ENCODE results near the gene PCSK2.
"Not testable (repeated sequence)": the region's sequence is repeated elsewhere in the genome, so short reads cannot be mapped to it uniquely, and the experiment has no call there.

PCSK2 gene, protein sequence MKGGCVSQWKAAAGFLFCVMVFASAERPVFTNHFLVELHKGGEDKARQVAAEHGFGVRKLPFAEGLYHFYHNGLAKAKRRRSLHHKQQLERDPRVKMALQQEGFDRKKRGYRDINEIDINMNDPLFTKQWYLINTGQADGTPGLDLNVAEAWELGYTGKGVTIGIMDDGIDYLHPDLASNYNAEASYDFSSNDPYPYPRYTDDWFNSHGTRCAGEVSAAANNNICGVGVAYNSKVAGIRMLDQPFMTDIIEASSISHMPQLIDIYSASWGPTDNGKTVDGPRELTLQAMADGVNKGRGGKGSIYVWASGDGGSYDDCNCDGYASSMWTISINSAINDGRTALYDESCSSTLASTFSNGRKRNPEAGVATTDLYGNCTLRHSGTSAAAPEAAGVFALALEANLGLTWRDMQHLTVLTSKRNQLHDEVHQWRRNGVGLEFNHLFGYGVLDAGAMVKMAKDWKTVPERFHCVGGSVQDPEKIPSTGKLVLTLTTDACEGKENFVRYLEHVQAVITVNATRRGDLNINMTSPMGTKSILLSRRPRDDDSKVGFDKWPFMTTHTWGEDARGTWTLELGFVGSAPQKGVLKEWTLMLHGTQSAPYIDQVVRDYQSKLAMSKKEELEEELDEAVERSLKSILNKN

DNA sequence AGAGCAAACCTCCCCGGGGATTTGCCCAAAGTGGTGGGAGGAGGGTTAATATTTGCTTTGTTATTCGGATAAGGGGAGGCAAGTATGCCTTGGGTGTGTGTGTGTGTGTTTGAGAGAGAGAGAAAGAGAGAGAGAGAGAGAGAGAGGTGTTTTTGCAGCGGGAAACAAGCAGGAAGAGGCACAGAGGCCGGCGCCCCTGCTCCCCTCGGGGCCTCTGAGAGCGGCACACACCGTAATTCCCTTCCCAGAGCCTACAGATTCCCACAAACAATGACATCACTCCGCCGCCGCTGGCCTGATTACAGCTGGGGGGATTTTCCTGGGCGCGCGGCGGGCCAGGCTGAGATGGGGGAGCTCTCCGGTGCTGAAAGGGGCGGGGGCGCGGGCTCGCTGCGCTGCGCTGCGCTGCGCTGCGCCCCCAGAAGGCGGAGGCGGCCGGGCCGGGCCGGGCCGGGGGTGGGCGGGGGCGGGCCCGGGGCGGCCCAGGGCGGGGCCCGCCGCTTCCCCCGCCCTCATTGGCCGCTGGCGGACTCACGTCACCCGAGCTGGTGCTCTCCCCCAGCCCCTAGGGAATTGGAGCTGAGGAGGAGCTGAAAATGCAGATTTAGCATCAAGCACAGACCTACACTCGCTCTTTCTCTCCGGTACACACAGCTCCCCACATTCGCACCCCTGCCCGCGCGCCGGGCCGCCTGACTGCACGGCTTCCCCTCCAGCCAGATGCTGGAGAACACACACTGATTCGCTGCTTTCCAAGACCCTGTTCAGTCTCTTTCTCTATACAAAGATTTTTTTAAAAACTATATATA is at the start of gene PCSK2:
Gene PCSK2 (plus strand): TSS at position 631 of the 809 bp plus-strand sequence. CDS start 266 bp downstream, outside the sequence.
- no peak for DNase-seq (ENCODE audit: low read depth)

DNA sequence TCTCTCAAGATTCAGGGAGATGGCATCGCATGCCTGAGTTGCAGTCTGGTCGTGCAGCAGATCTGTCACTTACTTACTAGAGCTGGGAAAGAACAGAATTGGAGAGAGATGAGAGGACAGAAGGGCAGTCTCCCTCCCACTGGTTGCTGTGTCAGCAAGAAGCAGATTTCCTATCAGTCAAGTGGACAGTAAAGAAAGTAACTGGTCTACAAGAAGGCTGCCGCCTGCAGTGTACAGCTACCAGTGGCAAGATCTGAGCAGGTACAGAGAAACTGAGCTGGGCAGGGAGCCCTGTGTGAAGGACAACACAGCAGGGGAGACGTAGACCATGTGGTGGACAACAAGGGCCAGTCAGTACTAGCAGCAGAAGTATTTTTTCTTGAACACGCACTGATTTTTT is 49.5 kb upstream of the PCSK2 start:
- DNase-seq (ENCODE audit: low read depth): no peak

DNA sequence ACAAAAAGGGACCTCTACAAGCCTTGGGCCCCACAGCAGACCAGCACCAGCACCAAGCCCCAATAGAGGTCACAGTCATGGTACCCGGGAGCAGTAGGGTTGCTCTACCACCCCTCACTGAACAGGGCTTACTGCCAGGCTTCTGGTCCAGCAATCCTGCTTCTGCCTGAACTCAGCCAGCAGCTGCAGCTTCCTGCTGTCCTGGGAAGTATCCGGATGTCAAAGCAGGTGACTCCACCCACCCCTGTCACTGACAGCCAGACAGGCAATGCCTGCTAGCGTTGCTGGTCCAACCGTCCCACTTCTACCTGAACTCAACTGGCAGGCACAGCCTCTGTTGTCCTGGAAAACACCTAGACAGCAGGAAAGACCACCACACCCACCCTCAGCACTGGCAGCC is 47.0 kb upstream of the PCSK2 start:
- DNase-seq (ENCODE audit: low read depth): no peak

DNA sequence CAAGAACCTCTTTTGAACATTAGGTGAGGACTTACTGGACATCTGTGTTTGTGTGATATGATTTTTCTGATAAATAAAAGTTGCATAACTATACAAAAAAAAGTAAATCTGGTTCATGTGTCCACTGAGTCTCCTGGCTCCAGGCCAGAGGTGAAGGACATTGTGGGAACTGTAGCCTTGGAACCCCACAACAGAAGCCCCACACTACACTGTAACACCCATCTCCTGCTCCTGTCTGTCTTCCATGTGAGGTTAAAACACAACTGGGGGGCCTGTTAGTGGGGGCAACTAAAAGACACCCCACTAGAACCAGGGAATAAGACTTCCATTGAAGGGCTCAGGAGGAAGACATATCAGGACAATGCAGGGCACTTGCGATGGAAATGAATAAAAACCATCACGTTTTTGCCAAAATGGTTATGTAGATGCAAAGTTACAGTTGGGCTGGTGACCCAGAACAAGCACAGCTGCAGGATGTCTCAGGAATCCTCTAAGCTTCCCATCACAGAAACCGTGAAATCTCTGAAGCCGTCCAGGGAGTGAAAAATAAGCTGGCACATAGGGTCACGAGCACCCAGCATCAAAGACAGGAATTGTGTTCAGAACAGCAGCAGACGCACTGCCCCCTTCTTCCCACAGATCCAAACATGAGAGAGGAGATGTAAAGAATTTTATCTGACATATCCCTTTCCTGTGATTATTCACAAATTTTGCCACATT is 36.7 kb upstream of the PCSK2 start:
- no peak for DNase-seq (ENCODE audit: low read depth)

DNA sequence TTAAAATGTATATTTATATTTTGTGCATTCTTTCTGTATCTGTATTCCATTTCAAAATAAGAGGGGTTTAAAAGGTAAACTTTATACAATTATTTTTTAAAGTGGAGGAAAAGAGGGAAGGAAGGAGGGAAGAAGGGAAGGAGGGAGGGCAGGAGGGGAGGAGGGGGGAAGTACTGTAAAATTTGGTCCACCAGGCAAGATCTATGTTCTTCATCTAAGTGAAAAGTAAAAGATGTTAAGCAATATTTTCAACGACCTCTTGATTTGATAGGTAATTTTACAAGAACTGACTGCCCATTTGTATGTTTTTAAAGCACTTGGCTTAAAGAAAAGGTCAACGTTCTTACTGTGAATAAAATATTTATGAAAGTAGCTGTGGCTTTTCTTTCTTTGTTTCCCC is 29.8 kb upstream of the PCSK2 start:
- no peak for DNase-seq (ENCODE audit: low read depth)

DNA sequence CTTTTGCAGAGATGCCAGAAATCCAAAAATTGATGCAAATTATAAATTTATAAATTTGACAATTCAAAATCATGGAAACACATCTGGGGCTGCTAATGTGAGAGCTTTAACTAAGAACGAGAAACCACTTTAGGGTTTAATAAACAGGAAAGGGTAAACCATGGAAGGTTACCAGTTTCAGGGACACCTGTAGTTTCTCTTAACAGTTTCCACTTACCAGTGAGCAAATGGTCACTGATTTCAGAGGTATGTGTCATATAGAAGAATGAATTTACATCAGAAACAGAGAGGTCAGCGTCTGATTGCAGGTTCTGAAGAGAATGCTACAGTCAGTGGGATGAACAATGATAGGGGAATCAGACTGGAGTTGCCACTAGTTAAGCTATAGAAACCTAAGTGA is 24.8 kb upstream of the PCSK2 start:
- DNase-seq (ENCODE audit: low read depth): no peak

DNA sequence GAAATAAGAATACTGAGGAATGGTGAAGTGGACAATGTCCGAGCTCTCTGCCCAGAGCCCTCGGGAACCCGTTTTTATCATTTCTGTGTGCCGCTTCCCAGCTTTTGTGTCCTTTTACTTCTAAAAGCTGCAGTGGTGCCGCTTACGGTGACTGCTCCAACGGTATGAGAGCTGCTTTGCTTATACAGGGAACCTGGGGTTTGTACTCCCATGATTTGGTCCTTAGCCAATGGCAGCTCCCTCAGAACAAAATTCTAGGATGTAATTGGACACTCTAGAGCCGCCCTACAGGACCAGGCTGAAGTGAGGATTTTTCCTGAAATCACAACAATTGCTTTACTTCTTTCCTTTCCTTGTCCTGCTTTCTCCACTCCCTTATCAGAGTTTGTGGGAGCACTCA is 24.2 kb upstream of the PCSK2 start:
- no peak for DNase-seq (ENCODE audit: low read depth)

DNA sequence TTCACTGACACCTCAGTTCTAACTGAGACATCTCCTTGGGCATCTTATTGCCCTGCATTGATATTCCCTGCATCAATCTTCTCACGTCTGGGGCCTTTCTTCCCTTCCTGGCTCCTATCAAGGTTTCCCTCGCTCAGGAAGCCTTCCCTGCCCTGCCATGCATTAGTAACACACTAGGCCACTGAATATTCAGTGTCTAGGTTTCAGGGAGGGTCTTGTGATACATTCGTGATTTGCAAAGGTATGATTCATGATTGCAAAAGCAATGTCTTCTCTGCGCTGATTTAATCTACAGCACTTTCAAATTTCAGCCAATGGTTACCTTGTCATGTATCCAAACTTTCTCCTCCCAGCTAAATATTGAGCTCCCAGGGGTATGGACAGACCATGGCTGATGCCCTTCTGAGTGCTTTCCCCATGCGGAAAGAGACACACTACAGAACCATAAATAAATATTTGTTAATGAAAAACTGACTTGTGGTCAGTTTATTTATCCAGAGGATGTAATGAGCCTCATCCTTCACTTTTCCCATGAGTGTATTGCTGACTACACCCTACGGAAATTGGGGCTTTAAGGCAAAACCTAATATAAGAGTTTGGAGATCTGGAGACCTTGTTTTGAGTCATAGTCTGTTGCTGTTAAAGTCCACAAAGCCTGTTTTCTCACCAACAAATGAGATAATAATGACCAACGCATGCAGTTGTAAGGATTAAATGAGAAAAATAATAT is 21.6 kb upstream of the PCSK2 start:
- no peak for DNase-seq (ENCODE audit: low read depth)

DNA sequence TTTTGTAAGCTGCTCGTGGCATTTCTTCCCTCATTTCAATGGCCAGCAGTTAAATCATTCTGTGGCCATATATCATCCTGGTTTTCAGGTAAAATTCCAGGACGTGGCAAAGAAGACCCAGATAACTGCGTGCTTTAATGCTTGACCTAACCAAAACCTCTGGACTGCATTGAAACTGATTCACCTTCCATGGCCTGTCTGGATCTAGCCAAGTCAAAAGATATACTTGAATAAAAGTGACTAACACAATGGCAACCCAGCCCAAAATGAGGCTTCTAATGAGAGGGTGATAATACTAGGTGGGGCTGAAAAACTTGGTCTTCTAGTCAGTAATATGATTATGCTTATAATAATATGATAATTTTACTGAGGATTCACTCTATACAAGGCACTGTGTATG is 16.5 kb upstream of the PCSK2 start:
- DNase-seq (ENCODE audit: low read depth): no peak

DNA sequence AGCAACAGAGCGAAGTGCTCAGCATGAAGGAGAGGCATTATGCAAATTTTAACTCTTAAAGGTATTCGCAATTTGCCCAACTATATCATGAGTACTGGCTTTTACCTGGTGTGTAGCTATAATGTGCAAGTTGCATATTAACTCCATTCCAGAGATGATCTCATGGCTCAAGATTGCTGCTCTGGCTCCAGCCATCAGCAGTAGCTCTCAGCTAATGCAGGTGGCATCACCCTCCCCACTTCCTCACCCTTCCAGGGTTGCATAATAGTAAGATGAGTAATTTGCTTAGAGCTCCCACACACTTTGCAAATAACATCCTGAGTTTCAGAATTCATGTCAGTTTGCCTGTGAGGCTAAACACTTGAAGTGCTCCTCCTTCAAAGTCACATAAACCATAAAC is 15.9 kb upstream of the PCSK2 start:
- DNase-seq (ENCODE audit: low read depth): no peak

DNA sequence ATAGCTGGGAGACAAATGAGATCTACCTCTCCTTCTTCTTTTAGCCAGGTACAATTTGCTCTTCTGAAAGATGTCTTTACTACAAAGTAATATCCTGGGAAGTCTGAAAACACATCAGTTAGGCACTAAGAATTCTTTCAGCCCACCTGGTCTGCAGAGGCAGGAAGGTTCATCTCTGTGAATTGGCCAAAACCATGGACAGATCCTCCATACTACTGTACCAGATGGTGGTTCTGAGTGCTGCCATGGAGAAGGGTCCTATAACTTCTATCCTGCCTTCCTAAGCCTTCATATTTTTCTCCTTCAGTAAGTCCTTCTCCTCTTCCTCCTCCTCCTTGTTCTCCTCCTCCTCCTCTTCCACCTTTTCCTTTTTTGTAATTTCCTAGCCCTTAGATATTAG is 11.7 kb upstream of the PCSK2 start:
- no peak for DNase-seq (ENCODE audit: low read depth)

DNA sequence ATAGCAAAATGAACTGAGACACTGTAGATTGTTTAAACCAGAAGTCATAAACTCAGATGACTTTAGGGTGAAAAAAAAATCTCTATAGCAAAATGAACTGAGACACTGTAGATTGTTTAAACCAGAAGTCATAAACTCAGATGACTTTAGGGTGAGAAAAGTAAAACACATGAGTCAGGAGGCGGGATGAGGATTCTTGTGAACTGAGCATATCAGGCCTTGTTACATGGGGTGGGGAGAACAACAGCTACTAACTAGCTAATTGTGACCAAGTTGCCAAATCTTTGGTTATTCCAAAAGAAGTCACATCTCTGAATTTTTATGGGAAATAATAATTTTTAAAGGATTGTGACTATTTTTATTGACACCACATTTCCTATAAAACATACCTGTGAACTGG is 7.0 kb upstream of the PCSK2 start:
- DNase-seq (ENCODE audit: low read depth): not testable (repeated sequence)

DNA sequence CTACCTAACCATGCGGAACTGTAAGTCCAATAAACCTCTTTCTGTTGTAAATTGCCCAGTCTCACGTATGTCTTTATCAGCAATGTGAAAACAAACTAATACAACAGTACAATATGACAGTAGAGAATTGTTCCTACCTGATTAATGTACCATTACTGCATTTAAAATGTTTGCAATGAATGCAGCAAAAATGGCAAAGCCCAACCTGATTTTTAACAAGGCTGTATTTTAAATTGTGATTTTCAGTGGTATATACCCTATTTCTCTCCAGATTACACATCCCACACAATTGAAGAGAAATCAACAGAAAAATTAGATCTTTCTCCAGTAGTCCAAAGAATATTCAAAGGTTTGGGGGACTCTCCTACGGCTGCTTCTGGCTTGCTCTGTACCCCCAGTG is 3.3 kb upstream of the PCSK2 start:
- no peak for DNase-seq (ENCODE audit: low read depth)

DNA sequence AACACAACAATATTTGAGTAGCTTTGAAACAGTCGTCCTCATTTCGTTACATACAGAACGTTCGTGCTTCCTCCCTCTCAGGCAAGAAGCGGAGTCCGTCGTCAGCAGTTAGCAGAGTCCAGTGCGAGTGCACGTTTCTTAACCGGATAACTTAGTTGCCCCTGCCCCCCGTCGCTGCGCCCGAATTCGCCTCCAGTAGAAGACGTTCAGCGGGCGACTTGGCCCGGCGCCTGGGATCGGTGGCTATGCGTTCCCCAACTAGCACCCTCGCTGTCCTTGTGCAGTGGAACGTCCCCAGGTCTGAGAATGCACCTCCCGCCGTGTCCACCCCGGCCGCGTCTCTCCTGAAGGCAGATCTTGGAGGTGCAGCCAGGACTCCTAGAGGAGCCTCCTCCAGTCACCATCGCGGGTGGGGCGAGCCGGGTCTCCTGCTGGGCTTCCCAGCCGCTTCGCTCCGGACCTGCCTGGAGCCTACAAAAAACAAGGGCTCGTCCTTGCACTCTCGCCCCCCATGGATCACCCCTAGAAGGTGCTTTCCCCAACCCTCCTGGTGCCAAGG is 910 bp upstream of the PCSK2 start:
- no peak for DNase-seq (ENCODE audit: low read depth)

DNA sequence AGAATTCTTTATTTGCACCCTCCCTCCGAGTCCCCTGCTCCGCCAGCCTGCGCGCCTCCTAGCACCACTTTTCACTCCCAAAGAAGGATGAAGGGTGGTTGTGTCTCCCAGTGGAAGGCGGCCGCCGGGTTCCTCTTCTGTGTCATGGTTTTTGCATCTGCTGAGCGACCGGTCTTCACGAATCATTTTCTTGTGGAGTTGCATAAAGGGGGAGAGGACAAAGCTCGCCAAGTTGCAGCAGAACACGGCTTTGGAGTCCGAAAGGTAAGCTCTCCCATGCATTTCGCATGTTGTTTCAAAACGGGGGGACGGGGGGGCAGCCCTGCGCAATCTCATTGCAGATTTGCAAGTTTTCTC is 357 bp downstream of the PCSK2 start:
- no peak for DNase-seq (ENCODE audit: low read depth)

DNA sequence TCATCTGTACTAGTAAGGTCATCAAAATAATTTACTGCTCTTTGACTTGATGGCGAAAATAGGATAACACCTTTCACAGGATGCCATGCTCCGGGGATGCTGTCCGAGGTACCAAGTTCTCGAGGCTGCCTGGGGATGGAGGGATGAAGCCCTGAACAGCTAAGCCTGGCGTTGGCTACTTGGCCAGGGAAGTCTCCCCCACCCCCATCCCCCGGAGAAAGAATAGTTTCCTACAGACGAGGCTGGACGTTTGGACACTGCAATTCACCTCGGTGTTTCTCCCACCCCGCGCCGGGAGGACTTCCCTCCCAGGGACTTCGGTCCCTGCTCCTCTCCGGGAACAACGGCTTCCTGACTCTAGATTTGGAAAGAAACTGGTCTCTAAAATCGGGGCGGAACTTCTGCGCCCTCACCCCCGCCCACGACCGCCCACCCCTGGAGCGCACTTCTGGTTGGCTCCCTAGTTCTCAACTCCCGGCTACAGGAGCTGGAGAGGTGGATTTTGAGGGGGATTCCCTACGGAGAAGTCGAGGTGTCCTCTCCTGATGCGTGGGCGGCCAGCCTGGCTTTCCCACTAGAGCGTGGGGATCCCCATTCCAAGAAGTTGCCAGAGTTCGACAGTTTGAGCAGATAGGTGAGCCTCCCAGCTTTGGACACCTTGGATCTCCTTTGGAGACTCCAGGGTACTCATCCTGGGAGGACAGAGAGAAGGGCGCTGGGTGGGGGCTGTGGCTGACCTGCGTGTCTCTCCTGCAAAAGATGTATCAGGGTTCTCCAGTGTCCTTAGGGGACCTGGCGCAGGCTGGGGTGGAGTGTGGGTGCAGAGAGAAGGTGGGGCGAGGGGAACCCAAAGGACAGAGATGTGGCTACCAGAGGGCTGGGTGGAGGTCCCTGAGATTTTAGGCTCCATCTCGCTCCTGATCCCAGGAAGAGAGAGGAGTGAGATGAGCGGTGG is 1.1 kb downstream of the PCSK2 start:
- no peak for DNase-seq (ENCODE audit: low read depth)

DNA sequence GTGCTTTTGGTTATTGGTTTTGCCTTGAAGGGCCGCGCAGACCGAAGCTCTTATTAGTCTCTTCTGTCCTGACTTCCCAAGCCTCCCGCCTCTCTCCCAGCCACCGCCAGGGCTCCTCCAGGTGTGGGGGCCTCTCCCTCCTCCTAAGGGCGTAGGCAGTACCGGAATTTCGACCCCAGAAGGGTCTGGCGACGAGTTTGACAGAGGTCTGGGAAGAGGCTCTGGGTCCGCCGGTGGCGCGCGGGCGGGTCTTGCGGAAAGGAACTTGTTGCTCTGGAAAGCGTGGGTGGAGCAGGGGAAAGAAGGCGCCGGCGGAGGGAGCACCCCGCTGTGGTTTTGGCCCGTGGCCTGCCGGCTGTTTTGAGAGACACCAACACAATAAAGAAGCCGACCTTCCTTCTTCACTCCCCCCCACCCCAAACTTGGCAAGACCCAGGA is 1.8 kb downstream of the PCSK2 start:
- no peak for DNase-seq (ENCODE audit: low read depth)

DNA sequence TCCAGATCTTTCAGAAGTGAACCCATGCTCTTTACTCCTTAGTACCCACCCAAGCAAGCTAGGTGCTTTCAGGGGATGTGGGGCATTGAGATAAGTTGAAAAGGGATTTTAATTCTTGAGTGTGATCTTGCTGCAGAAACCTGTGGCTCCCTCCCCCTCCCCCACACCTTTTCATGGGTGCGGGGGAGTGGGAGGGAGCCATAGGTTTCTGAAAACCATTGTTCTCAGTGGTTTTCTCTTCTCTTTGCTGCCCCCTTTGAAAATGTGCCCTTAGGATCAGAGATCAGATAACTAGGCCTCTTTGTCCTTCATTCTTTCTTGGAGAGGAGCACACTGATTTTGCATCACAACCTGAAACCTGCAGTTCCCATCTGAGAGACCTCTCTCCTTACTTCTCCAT is 2.4 kb downstream of the PCSK2 start:
- DNase-seq (ENCODE audit: low read depth): no peak

DNA sequence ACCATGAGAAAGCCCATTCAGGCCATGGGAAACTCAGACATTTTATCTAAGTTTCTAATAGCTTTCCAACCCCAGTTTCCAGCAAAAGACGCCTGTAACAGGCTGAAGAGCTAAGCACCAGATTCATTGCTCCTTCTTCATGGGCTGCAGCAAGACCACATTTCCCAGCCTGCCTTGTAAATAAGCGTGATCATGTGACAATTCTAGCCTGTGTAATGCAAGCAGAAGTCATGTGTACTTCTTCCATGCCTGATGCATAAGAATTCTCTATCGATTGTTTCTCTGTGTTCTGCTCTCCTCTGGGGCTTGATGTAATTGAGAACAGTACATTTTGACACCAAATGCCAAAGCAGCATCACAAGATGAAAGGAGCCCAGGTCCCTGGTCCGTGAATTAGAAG is 6.8 kb downstream of the PCSK2 start:
- no peak for DNase-seq (ENCODE audit: low read depth)

DNA sequence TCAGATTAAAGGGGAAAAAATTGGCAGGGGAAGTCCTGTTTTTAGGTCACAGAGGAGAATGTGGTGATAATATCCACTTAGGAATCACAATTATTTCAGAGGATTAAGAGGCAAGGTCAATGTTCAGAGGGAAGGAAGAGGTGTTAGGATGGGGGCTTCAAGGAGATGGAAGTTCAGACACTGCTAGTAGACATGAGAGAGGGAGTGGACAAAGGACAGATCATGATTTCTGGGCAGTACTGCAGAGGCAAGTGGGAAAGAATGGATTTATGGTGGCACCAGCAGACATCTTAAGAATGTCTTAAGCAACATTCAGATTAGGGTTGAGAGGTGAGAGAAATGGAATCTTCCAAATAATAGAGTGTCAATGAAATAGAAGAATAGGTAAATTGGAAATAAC is 9.9 kb downstream of the PCSK2 start:
- no peak for DNase-seq (ENCODE audit: low read depth)

Measured in activated T-helper 9 cell treated with anti-CD3 and anti-CD28 coated beads, Interleukin-2, amount 50 U/mL, for 16 hours (primary cell).